Measurements from ENCODE around the gene NDUFB5.
"Not testable (repeated sequence)": the region's sequence is repeated elsewhere in the genome, so short reads cannot be mapped to it uniquely, and the experiment has no call there.

Gene NDUFB5

GRCh38 chr3:179630753-179631451 lies 26.3 kb downstream of the NDUFB5 start:
- no peak for DNase-seq (ENCODE audit: low read depth)

- no peak for DNase-seq (ENCODE audit: low read depth)
Measured at GRCh38 chr3:179640469-179640868, 35.9 kb downstream of the NDUFB5 start.

GRCh38 chr3:179642871-179643270 lies 38.3 kb downstream of the NDUFB5 start:
- no peak for DNase-seq (ENCODE audit: low read depth)

GRCh38 chr3:179643837-179644236 lies 39.2 kb downstream of the NDUFB5 start:
- DNase-seq (ENCODE audit: low read depth): not testable (repeated sequence)

GRCh38 chr3:179646177-179646576 lies 41.6 kb downstream of the NDUFB5 start:
- no peak for DNase-seq (ENCODE audit: low read depth)

- DNase-seq (ENCODE audit: low read depth): no peak
Measured at GRCh38 chr3:179651687-179652446, 47.3 kb downstream of the NDUFB5 start.

- peak; percentile 43 for DNase-seq (ENCODE audit: low read depth)
Measured at GRCh38 chr3:179652447-179653095, 48.0 kb downstream of the NDUFB5 start, which contains the start of gene USP13. USP13 (plus strand) TSS chr3:179653040; CDS start chr3:179653226, 186 bp downstream.

- DNase-seq (ENCODE audit: low read depth): peak; percentile 57
Measured at GRCh38 chr3:179653096-179653797, 48.7 kb downstream of the NDUFB5 start.

GRCh38 chr3:179655236-179655635 lies 50.6 kb downstream of the NDUFB5 start:
- DNase-seq (ENCODE audit: low read depth): no peak

- DNase-seq (ENCODE audit: low read depth): no peak
Measured at GRCh38 chr3:179658606-179659005, 54.0 kb downstream of the NDUFB5 start.

- no peak for DNase-seq (ENCODE audit: low read depth)
Measured at GRCh38 chr3:179660872-179661271, 56.3 kb downstream of the NDUFB5 start.

- DNase-seq (ENCODE audit: low read depth): no peak
Measured at GRCh38 chr3:179661777-179662176, 57.2 kb downstream of the NDUFB5 start.

GRCh38 chr3:179663093-179663492 lies 58.5 kb downstream of the NDUFB5 start:
- DNase-seq (ENCODE audit: low read depth): no peak

- no peak for DNase-seq (ENCODE audit: low read depth)
Measured at GRCh38 chr3:179666030-179666429, 61.4 kb downstream of the NDUFB5 start.

- DNase-seq (ENCODE audit: low read depth): no peak
Measured at GRCh38 chr3:179666436-179667035, 61.9 kb downstream of the NDUFB5 start.

GRCh38 chr3:179668429-179668828 lies 63.8 kb downstream of the NDUFB5 start:
- DNase-seq (ENCODE audit: low read depth): no peak

- no peak for DNase-seq (ENCODE audit: low read depth)
Measured at GRCh38 chr3:179670311-179670710, 65.7 kb downstream of the NDUFB5 start.

- no peak for DNase-seq (ENCODE audit: low read depth)
Measured at GRCh38 chr3:179671309-179671708, 66.7 kb downstream of the NDUFB5 start.

- no peak for DNase-seq (ENCODE audit: low read depth)
Measured at GRCh38 chr3:179671747-179672242, 67.2 kb downstream of the NDUFB5 start.

- no peak for DNase-seq (ENCODE audit: low read depth)
Measured at GRCh38 chr3:179672918-179673317, 68.3 kb downstream of the NDUFB5 start.

- DNase-seq (ENCODE audit: low read depth): no peak
Measured at GRCh38 chr3:179673523-179673922, 68.9 kb downstream of the NDUFB5 start.

- no peak for DNase-seq (ENCODE audit: low read depth)
Measured at GRCh38 chr3:179676081-179676480, 71.5 kb downstream of the NDUFB5 start.
